NCI-H2029 (cell line): ENCODE results near the gene PTX4.
"Not testable (repeated sequence)": the region's sequence is repeated elsewhere in the genome, so short reads cannot be mapped to it uniquely, and the experiment has no call there.

Source experiments
- DNase-seq: peaks from one replicate; lab custom pipeline; 2025; lab: John Stamatoyannopoulos, UW

Gene PTX4

GRCh38 chr16:1481906-1482835 is 6.6 kb downstream of the PTX4 start:
- DNase-seq: no peak

GRCh38 chr16:1478937-1479336 is 9.8 kb downstream of the PTX4 start:
- not testable (repeated sequence) for DNase-seq

- DNase-seq: no peak
Measured at GRCh38 chr16:1477033-1477432, 11.7 kb downstream of the PTX4 start.

DNA sequence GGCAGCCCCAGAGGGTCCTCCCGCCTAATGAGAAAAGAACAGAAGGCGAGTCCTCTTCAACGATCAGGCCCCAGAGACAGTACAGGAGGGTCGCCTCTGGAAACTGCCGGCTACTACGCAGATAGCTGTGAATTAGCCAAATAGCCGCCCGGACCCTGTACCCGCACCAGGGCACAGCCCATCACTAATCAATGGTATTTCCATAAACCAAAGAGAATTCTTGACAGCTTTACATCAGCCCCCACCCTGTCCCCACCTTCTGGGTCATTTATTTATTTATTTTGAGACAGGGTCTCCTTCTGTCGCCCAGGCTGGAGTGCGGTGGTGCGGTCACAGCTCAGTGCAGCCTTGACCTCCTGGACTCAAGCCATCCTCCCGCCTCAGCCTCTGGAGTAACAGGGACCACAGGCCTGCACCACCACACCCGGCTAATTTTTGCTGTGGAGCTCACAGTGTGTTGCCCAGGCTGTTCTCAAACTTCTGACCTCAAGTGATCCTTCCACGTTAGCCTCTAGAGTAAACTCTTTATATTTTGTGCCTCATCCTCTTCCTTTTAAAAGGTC is 13.1 kb downstream of the PTX4 start:
- DNase-seq: no peak

DNA sequence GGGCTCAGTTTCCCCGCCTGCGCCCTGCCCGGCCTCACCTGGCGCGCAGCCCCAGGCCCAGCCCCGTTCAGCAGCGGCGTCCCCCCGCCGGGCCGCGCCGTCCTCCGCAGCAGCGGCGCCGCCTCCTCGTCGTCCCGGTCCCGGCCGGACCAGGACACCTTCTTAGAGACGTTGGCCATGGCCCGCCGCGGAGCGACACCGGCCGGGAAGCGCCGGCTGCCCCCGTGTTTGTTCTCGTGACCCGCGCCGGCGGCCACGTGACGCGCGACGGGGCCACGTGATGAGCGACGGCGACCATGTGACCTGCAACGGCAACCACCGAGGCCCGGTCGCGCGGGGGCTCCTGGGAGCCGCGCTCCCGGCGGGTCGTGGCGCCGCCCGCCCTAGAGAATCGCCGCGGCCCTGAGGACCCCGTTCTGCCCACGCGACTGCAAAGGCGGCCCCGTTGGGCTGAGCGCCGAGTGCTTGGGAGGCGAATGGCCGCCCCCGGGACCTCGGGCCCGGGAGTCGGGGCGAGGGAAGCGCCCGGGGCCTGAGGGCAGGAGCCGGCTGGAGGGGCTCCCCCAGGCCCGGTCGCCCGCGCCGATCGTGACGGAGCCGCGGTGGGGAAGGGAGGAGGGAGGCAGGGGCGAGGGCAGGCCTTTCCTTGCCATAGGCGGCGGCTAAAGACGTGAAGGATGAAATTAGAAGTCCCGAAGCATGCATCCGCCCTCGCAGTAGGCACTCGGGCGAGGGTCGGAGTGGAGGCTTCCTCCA is 13.8 kb downstream of the PTX4 start, which contains the start of gene CLCN7:
Gene CLCN7 (minus strand): TSS at position 233 of the 756 bp plus-strand sequence. CDS start 54 bp downstream, at position 179.
- DNase-seq: peak; percentile 69

- DNase-seq: no peak
Measured at GRCh38 chr16:1474082-1474795, 14.5 kb downstream of the PTX4 start.

- no peak for DNase-seq
Measured at GRCh38 chr16:1472974-1473373, 15.8 kb downstream of the PTX4 start.

DNA sequence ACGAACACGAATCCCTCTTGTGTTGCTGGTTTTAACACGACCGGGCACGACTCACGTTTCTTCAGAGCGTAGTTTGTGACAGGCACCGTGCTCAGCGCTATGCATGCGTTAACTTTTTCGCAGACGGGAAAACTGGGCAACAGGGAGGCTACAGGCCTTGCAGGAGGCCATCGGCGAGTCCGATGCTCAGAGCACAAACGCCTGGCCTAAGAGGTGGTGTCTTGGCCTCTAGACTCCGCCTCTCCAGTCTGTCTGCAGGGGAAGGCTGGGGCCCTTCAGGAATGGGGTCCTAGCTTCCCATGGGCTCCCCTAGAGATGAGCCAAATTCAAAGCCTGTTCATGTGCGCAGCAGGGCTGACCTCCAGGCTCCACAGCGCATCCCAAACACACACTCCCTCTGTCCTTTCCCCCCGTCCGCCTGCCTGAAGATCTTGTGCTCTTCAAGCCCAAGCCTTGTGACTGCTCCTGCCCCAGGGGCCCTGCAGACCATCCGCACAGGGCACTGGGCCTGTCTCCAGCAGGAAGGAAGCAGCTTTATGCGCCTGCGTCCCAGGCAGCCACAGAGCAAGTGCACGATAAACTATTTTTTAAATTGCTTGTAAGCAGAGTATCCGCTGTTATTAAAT is 17.1 kb downstream of the PTX4 start:
- no peak for DNase-seq

DNA sequence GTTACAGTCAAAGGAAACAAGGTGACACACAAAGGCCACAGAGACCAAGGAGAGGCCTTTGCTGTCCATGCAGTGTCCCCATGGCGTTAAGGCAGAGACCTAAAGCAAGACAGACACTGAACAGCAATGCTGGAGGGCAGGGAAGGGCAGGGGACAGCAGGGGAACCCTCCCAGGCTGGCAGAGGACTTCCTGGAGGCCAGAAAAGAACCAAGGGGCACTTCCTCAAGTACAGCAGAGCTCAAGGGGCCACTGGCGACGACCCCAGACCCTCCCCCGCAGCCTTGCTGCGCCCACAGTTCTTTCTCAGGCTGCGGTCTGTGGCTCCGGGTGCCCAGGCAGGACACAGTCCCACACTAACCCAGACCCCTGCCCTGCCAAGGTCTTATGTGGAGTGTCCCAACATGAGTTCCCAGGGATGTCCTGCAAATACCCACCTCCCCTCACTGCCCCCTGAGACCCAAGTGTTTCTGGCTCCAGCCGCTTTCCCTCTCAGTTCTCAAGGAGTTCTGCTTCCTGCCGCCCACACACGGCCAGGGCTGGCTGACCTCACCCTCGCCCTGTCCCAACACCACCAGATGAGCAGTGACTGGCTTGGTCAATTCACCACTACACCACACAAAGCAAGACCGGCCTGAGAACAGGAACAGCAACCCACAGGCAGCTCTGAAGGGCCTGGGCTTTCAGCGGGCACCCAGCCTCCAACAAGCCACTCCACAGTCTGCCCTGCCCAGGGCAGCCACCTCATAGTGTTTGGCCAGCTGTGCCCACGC is 18.1 kb downstream of the PTX4 start:
- no peak for DNase-seq

- DNase-seq: no peak
Measured at GRCh38 chr16:1469693-1470201, 19.0 kb downstream of the PTX4 start.

DNA sequence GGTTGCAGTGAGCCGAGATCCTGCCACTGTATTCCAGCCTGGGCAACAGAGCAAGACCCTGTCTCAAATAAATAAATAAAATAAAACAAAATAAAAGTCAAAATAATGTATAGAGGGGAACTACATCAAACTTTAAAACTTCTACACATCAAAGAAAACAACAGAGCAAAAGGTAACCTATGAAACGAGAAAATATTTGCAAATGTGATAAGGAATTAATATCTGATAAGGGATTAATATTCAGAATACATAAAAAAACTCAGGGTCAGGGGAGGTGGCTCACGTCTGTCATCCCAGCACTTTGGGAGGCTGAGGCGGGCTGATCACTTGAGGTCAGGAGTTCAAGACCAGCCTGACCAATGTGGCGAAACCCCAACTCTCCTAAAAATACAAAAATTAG is 19.6 kb downstream of the PTX4 start:
- not testable (repeated sequence) for DNase-seq

DNA sequence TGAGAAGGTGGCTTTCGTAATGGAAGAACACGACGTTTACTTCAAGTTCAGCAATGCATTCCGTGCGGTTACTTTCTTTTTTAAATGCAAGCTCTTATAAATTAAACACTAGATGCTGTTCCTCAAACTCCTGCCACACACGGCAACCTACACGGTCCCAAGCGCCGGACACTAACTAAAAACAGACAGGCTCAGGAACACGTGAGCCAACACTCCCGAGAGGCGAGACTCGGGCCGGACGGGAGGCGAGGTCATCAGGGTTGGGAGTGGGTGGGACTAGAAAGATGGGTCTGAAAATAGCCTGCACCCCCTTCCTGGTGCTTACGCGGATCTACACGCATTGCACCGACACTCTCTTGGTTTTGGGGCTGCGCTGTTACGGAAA is 20.3 kb downstream of the PTX4 start:
- DNase-seq: no peak

- DNase-seq: no peak
Measured at GRCh38 chr16:1466968-1467521, 21.7 kb downstream of the PTX4 start.

DNA sequence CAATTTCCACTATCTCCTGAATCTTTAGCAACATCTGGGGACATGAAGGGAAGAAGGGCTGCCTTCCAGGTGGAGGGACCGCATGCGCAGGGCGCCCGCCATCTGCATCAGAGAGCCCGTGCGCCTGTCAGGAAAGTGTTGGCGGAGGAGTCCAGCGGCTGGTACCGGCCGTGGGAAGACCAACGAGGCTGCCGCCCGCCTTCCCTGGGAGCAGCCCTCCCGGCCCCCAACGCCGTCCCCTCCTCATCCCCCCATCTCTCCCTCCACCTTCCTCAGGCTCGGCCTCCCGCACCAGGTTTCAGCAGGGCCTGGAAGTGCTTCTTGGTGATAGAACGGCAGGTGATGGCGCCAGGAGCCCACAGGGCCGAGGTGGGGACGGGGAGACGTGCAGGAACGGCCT is 22.7 kb downstream of the PTX4 start:
- DNase-seq: no peak

DNA sequence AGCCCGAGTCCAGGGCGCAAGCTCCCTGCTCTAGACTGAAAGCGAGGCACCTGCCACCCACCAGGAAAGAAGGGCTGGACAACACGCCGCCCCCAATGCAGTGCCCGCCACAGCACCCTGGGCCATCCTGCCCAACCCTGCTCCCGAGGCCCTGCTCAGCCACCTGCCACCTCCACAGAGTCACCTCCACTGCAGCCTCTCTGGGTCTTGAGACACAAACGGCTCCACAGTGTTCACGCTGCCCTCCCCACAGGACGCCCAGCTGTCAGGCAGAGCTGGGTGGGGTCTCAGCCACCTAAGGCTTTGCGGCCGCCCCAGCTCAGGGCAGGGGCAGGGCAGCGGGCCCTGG is 23.2 kb downstream of the PTX4 start:
- DNase-seq: no peak

GRCh38 chr16:1464894-1465566 is 23.7 kb downstream of the PTX4 start:
- no peak for DNase-seq

GRCh38 chr16:1464196-1464893 is 24.4 kb downstream of the PTX4 start:
- DNase-seq: no peak

DNA sequence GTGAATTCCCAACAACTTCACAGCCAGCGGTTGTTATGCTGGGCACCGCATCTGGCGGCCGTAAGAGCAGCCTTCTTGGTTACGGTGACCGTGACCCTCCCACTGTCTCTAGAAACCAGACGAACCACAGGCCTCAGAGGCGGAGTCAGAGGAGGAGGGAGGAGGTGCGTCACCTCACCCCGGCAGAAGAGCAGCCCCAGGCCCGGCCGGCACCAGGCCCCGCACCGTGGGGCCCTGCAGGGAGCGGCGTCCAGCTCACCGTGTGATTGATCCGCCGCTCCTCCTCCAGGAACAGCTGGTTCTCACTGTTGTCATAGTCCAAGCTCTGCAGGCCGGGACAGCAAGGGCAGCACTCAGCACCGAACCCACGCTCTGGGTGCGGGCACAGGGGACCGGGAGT is 27.6 kb downstream of the PTX4 start:
- no peak for DNase-seq

GRCh38 chr16:1460602-1461138 is 28.1 kb downstream of the PTX4 start:
- no peak for DNase-seq
